A673 (cell line): ENCODE data around the gene MYO7B. TPM values are rescaled to one million over a fixed set of nuclear protein-coding genes. Genes with fewer than 3 reads are reported as not detected.

ENCODE experiments used
- BruUV-seq: library from RNA; stranded (reverse); fragments of 400-500 nt; replicated peaks from 2 replicates; lab custom pipeline; 2021; lab: Mats Ljungman, UMichigan
- CTCF ChIA-PET: fragments of 300-600 bp; sonication (Branson Sonifier 250); formaldehyde crosslinking; loops from one replicate; lab custom pipeline; 2022; ENCODE audit warnings: antibody characterized with exemption; lab: Charles Lee
- POLR2A ChIA-PET: fragments of 300-600 bp; sonication (Branson Sonifier 250); formaldehyde crosslinking; loops from one replicate; lab custom pipeline; 2022; ENCODE audit warnings: antibody characterized with exemption; ENCODE audit not compliant: low non-redundant PET; lab: Charles Lee
- DNase-seq: peaks from one replicate; pipeline ENCODE4 v3.0.0-alpha.2; 2015; ENCODE audit warnings: low spot score
- H3K27ac ChIP-seq: fragments of 200-600 bp; sonication (generic); 2 replicates; pipeline ENCODE4 v1.5.1; 2016; ENCODE audit warnings: mixed run types, low read depth, mild to moderate bottlenecking, mixed read lengths, antibody characterized with exemption, low read length; ENCODE audit not compliant: poor library complexity, severe bottlenecking
- H3K27me3 ChIP-seq: fragments of 200-600 bp; sonication (generic); replicated peaks from 2 replicates; pipeline ENCODE4 v1.6.1; 2017; ENCODE audit warnings: mixed run types, low read depth, mild to moderate bottlenecking, mixed read lengths, antibody characterized with exemption, low read length; ENCODE audit not compliant: insufficient read depth, poor library complexity
- H3K36me3 ChIP-seq: fragments of 200-600 bp; sonication (generic); 2 replicates; pipeline ENCODE4 v1.6.1; 2016; ENCODE audit warnings: mixed run types, mild to moderate bottlenecking, mixed read lengths, antibody characterized with exemption, low read length; ENCODE audit not compliant: insufficient read depth, poor library complexity, severe bottlenecking
- H3K4me1 ChIP-seq: fragments of 200-600 bp; sonication (generic); 2 replicates; pipeline ENCODE4 v1.6.1; 2017; ENCODE audit warnings: mixed run types, mild to moderate bottlenecking, mixed read lengths, antibody characterized with exemption, low read length; ENCODE audit not compliant: insufficient read depth, poor library complexity, severe bottlenecking
- H3K4me3 ChIP-seq: fragments of 200-600 bp; sonication (generic); 2 replicates; pipeline ENCODE4 v1.5.1; 2016; ENCODE audit warnings: low read depth, mixed run types, mild to moderate bottlenecking, mixed read lengths, low read length; ENCODE audit not compliant: poor library complexity, severe bottlenecking
- H3K9me3 ChIP-seq: fragments of 200-600 bp; sonication (generic); 2 replicates; pipeline ENCODE4 v1.6.1; 2016; ENCODE audit warnings: mixed run types, low read depth, mild to moderate bottlenecking, mixed read lengths, antibody characterized with exemption, low read length; ENCODE audit not compliant: poor library complexity, severe bottlenecking
- EZH2 ChIP-seq: fragments of 200-600 bp; sonication (generic); IDR thresholded peaks from 2 replicates; pipeline ENCODE4 v1.6.1; 2017; ENCODE audit warnings: borderline replicate concordance, low read depth, mild to moderate bottlenecking, mixed read lengths, antibody characterized with exemption, low read length; ENCODE audit not compliant: poor library complexity, severe bottlenecking
- intact Hi-C: fragments of 100-400 bp; cut with micrococcal nuclease; formaldehyde crosslinking; loops from one replicate; pipeline ENCODE4 v1.10.0; 2022; ENCODE audit not compliant: unreplicated experiment
- total RNA-seq: library from RNA; stranded (reverse); gene quantifications from 2 replicates; pipeline ENCODE4 v1.2.3, GENCODE V29; 2021
- TF ChIP-seq, protein P1 (sequence below): fragments of 300-800, 200-600 bp; sonication (generic); conservative IDR thresholded peaks from 2 replicates; pipeline ENCODE4 v1.5.1; 2017; ENCODE audit warnings: low read depth, mild to moderate bottlenecking, antibody characterized with exemption, low read length, moderate library complexity, mixed read lengths

Gene MYO7B
- total RNA-seq, 1 experiment from 2014 or later = 0.24 TPM

GRCh38 chr2:127662937-127663565, 127.6 kb downstream of the MYO7B start:
- Histone ChIP-seq H3K27ac (no peak overlapping the region), H3K4me3 (no peak overlapping the region), H3K36me3 (no peaks in the 10 kb centered on the region), H3K27me3 (peaks cover 12% of the 10 kb centered on the region), H3K9me3 (no peaks in the 10 kb centered on the region), H3K4me1 (no peaks in the 10 kb centered on the region)
- no TSS peak for BruUV-seq
- intact Hi-C loops = no loop called here
- ChIA-PET POLR2A (no interaction called here), CTCF (no interaction called here)
- TF ChIP-seq, protein P1, sequence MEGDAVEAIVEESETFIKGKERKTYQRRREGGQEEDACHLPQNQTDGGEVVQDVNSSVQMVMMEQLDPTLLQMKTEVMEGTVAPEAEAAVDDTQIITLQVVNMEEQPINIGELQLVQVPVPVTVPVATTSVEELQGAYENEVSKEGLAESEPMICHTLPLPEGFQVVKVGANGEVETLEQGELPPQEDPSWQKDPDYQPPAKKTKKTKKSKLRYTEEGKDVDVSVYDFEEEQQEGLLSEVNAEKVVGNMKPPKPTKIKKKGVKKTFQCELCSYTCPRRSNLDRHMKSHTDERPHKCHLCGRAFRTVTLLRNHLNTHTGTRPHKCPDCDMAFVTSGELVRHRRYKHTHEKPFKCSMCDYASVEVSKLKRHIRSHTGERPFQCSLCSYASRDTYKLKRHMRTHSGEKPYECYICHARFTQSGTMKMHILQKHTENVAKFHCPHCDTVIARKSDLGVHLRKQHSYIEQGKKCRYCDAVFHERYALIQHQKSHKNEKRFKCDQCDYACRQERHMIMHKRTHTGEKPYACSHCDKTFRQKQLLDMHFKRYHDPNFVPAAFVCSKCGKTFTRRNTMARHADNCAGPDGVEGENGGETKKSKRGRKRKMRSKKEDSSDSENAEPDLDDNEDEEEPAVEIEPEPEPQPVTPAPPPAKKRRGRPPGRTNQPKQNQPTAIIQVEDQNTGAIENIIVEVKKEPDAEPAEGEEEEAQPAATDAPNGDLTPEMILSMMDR = no peak
- TF ChIP-seq EZH2 = no peak
- no peak for DNase-seq

DNA sequence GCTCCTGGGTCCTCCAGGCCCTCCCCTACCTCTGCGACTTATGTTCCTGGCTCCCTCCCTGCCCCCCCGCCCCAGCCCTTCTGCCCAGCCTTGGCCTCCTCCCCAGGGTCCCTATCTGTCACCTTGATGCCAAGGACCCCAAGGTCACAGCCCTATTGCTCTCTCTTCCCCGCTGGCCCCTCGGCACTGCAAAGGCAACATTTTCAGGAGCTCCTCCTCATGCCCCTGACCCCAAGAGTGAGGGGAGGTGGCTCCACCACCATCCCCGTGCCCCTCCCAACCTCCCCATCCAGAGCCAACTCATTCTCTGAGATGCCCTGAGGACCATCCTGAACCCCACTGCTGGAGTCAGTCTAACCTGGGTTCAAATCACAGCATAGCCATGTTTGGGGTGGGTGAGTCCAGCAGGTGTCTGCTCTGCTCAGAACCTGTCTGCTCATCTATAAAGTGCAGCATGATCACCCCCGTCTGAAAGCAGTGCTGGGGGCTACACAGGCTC, 128.1 kb downstream of the MYO7B start:
- H3K36me3 ChIP-seq = no peaks in the 10 kb centered on the region
- no peak overlapping the region for H3K4me3 ChIP-seq
- H3K4me1 ChIP-seq = no peaks in the 10 kb centered on the region
- CTCF ChIA-PET = no interaction called here
- intact Hi-C loops = no loop called here
- no peak overlapping the region for H3K27ac ChIP-seq
- no peak for DNase-seq
- H3K9me3 ChIP-seq = no peaks in the 10 kb centered on the region
- POLR2A ChIA-PET = no interaction called here
- BruUV-seq = no TSS peak
- TF ChIP-seq EZH2 = no peak
- TF ChIP-seq, protein P1 = no peak
- peaks cover 12% of the 10 kb centered on the region for H3K27me3 ChIP-seq

GRCh38 chr2:127664065-127664894, 128.8 kb downstream of the MYO7B start:
- peaks cover 12% of the 10 kb centered on the region for H3K27me3 ChIP-seq
- no peaks in the 10 kb centered on the region for H3K36me3 ChIP-seq
- no TSS peak for BruUV-seq
- intact Hi-C loops = no loop called here
- DNase-seq = no peak
- ChIA-PET CTCF (no interaction called here), POLR2A (no interaction called here)
- no peak overlapping the region for H3K27ac ChIP-seq
- H3K9me3 ChIP-seq = no peaks in the 10 kb centered on the region
- no peaks in the 10 kb centered on the region for H3K4me1 ChIP-seq
- no peak for TF ChIP-seq EZH2
- TF ChIP-seq, protein P1 = no peak
- H3K4me3 ChIP-seq = no peak overlapping the region
